Measurements from ENCODE around the gene PMF1.
"Not testable (repeated sequence)": the region's sequence is repeated elsewhere in the genome, so short reads cannot be mapped to it uniquely, and the experiment has no call there.

GRCh38 chr1:156182010-156182779, 30.6 kb upstream of the PMF1 start:
- TF ChIP-seq, protein P1, sequence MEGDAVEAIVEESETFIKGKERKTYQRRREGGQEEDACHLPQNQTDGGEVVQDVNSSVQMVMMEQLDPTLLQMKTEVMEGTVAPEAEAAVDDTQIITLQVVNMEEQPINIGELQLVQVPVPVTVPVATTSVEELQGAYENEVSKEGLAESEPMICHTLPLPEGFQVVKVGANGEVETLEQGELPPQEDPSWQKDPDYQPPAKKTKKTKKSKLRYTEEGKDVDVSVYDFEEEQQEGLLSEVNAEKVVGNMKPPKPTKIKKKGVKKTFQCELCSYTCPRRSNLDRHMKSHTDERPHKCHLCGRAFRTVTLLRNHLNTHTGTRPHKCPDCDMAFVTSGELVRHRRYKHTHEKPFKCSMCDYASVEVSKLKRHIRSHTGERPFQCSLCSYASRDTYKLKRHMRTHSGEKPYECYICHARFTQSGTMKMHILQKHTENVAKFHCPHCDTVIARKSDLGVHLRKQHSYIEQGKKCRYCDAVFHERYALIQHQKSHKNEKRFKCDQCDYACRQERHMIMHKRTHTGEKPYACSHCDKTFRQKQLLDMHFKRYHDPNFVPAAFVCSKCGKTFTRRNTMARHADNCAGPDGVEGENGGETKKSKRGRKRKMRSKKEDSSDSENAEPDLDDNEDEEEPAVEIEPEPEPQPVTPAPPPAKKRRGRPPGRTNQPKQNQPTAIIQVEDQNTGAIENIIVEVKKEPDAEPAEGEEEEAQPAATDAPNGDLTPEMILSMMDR (IDR thresholded peaks at IDR 0.05), result not testable (repeated sequence)
- TF ChIP-seq POLR2A (IDR thresholded peaks at IDR 0.05), result not testable (repeated sequence)

All from esophagus squamous epithelium (tissue), 4 donors.